ENCODE results near the gene PRDM8.

Gene PRDM8

GRCh38 chr4:80199947-80200346 lies 2.6 kb downstream of the PRDM8 start:
- no peak for DNase-seq (ENCODE audit: low read depth in 2 of 2)

DNA sequence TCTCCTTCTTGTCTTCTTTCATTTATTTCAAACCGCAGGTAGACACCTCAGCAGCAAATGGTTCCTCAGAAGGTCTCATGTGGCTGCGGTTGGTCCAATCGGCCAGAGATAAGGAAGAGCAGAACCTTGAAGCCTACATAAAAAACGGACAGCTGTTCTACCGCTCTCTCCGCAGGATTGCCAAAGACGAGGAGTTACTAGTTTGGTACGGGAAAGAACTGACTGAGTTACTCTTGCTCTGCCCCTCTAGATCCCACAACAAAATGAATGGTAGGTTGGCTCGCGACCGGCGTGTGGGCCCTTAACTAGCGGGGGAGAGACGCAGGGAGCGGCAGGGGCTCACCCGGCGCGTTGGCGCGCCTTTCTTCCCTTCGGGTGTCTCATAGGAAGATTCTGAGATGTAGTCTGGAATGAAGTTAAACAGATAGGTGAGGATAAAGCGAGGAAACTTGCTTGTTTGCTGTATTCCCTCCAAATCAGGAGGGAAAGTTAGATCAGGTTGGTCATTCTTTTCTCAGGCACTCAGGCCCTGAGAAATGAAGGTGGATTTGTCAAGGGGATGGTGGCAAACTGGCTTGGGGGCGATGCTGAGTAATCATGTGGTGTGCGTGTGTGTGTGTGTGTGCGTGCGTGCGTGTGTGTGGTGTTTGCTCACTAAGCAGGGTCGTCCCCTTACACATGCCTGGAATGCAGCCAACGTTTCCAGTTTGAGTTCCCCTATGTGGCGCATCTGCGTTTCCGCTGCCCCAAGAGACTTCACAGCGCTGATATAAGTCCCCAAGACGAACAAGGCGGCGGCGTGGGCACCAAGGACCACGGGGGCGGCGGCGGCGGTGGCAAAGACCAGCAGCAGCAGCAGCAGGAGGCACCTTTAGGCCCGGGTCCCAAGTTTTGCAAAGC lies 4.2 kb downstream of the PRDM8 start:
- no peak for DNase-seq (ENCODE audit: low read depth in 2 of 2)

DNA sequence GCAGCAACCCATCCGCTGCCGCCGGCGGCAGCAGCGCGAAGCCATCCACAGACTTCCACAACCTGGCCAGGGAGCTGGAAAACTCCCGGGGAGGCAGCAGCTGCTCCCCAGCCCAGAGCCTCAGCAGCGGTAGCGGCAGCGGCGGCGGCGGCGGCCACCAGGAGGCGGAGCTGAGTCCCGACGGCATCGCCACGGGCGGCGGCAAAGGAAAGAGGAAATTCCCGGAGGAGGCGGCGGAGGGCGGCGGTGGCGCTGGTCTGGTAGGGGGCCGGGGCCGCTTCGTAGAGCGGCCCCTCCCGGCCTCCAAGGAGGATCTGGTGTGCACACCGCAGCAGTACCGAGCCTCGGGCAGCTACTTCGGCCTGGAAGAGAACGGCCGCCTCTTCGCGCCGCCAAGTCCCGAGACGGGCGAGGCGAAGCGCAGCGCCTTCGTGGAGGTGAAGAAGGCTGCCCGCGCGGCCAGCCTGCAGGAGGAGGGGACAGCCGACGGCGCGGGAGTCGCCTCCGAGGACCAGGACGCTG lies 4.9 kb downstream of the PRDM8 start:
- DNase-seq (ENCODE audit: low read depth in 2 of 2) = peak in 1 of 2 donors; percentile 68

DNA sequence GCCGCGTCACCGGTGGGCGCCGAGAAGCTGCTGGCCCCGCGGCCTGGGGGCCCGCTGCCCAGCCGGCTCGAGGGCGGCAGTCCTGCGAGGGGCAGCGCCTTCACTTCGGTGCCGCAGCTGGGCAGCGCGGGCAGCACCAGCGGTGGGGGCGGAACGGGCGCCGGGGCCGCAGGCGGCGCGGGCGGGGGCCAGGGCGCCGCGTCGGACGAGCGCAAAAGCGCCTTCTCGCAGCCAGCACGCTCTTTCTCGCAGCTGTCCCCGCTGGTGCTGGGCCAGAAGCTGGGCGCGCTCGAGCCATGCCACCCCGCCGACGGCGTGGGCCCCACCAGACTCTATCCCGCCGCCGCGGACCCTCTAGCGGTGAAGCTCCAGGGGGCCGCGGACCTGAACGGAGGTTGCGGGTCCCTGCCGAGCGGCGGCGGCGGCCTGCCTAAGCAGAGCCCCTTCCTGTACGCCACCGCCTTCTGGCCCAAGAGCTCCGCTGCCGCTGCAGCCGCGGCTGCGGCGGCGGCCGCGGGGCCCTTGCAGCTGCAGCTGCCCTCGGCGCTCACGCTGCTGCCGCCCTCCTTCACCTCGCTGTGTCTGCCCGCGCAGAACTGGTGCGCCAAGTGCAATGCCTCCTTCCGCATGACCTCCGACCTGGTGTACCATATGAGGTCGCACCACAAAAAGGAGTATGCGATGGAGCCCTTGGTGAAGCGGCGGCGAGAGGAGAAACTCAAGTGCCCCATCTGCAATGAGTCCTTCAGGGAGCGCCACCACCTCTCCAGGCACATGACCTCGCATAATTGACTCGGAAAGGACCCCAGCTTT lies 5.6 kb downstream of the PRDM8 start:
- DNase-seq (ENCODE audit: low read depth in 2 of 2) = no peak

GRCh38 chr4:80204433-80205011 lies 7.2 kb downstream of the PRDM8 start:
- DNase-seq (ENCODE audit: low read depth in 2 of 2) = no peak

DNA sequence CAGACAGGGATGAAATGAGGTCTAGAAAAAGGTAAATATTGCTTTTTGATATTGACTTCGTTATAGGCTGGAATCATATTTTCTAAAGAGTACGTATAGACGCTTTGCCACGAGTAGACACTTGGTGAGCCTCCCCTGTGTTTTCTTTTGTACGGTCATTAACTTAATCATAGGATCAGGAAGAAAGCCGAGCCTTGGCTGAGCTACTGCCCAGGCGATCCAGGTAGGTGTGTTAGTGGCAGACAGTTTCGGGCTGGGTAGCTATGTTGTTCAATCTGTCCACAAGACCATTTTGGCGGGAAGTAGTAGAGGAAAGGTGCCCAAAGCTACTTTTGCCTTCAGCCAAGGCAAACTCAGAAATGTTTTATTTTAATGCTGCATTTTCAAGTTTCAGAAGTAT lies 8.8 kb downstream of the PRDM8 start:
- DNase-seq (ENCODE audit: low read depth in 2 of 2) = no peak

DNA sequence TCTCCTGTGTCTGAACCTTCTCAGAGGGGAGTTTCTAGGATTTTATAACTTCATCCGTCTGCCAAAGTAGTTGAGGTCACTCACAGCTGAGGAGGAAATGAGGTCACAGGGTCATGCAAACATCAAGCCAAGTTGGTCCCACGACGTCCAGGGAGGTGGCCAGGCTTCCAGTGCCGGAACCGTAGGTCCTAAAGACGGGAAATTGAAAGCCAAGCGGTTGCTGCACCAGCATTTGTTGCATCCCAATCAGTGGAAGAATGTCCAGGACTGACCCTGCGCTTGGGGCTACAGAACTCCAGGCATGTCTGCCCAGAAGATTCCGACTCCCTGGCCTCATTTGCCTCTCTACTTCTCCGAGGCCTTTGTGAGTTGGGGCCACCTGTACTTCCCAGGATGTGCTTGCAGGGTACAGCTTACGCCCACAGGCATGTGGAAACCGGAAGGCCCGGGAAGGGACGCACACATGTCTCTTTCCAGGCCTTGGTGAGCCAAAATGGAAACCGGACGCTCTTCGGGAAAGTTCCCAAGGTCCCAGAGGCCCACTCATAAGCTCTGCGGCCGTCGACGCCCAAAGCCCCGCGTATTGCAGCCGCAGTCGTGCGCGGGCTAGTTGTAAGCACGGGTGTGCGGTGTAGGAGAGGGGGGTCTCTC lies 9.3 kb downstream of the PRDM8 start:
- no peak for DNase-seq (ENCODE audit: low read depth in 2 of 2)

DNA sequence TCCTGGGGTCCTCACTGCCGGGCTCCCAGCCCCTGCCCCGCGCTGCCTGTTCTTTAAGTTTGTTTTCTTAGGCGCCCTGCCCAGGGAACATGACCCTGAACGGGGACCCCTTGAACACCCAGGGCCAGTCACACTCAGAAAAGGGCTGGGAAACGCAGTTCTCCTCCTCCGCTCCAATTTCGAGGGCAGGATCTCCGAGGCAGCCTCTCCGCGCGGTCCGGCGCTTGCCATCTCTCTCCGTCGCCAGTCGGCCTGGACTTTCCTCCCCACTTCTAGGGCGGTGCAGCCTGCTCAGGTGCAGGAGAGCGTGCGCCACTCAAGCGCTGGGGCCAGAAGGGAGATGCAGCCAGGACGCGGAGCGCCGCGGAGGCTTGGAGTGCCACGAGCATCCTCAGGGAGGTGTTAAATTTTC lies 9.9 kb downstream of the PRDM8 start:
- DNase-seq (ENCODE audit: low read depth in 2 of 2) = no peak

- DNase-seq (ENCODE audit: low read depth in 2 of 2) = no peak
Measured at GRCh38 chr4:80207664-80208063, 10.4 kb downstream of the PRDM8 start.

GRCh38 chr4:80208610-80209339 lies 11.5 kb downstream of the PRDM8 start:
- DNase-seq (ENCODE audit: low read depth in 2 of 2) = no peak

DNA sequence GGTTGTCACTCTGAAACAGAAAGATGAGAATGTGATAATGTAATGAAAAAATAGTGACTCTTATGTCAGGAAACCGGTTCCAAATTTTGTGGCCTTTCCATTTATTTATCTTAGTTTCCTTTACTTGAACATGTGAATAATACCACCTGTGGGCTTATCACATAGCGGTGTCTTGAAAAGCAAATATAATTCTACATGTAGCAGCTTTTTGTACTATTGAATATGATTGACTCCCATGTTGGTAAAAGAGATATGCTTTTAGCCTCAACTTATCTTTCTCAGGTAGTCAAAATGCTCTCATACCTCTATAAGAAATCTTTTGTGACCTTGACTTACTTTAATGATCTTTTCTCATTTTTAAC lies 12.0 kb downstream of the PRDM8 start:
- no peak for DNase-seq (ENCODE audit: low read depth in 2 of 2)

DNA sequence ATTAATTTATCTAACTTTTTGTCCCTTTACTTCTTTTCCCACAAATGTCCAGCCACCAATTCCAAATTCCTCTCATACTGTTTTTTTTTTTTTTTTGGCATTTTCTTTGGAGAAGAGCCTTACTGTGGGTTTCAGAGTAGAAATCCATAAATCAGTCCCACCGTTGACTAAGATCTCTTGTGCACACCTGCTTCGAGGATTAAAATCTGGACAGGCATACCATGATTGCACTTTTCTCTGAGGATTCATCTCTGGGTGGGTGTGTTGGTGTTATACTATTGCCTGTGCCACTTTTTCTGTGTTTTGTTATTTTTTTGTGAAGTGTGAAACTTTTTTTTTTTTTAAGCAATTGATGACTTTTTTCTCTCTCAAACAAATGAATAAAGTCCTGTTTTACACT lies 13.2 kb downstream of the PRDM8 start:
- no peak for DNase-seq (ENCODE audit: low read depth in 2 of 2)

DNA sequence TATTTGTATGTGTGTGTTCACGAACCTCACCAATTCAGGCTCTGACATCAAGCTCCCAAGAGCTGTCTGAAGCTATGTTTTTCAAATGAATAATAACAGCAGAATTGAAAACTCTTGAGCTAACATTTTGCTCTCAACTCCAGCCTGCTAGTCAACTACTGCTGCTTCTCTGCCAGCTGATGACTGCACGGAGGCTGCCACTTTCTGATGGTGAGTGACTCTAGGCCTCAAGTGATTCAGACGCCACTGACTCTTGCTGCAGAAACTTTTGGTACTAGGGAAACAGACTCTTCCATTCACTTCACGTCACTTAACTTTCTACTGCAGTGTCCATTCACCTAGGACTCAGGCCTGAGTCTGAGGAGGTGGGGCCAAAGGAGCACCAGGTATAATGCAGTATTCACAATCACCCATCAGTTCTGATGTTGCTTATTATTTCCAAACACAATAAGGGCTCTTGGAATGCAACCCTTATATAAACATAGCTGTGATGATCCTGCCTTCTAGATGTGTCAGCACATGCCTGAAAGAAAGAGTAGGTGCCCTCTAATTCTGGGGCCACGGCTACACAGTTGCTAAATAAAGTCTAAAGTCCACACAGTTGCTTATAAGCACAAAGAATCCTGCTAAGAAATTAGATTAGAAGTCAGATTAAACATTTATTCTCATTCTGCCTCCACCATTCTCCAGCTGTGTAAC lies 16.0 kb downstream of the PRDM8 start:
- no peak for DNase-seq (ENCODE audit: low read depth in 2 of 2)

DNA sequence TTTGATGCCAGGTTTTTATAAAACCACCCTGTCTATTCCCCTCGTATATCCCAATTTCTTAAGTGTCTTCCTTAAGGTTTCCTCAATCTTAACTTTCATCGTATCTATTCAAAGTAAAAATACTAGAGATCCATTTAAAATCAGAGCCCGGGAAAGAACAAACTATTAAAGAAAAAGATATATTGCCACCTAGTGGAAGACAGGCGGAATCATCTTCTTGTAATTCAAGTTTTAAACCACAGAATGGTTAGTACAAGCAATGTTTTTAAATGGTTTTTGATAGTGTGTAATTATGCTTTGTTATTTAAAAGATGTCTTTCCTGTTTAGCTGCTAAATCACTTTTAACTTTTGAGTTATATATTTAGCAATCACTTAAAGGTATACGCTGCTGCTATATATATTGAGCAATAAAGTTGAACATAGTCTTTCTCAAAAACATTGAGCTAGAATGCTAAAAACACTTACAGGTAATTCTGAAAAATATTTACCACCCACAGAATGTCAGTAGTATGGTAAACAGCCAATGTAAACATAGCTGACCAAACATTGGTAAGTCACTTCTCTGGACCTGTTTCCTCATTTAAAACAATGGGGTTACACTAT lies 18.2 kb downstream of the PRDM8 start:
- DNase-seq (ENCODE audit: low read depth in 2 of 2) = no peak

DNA sequence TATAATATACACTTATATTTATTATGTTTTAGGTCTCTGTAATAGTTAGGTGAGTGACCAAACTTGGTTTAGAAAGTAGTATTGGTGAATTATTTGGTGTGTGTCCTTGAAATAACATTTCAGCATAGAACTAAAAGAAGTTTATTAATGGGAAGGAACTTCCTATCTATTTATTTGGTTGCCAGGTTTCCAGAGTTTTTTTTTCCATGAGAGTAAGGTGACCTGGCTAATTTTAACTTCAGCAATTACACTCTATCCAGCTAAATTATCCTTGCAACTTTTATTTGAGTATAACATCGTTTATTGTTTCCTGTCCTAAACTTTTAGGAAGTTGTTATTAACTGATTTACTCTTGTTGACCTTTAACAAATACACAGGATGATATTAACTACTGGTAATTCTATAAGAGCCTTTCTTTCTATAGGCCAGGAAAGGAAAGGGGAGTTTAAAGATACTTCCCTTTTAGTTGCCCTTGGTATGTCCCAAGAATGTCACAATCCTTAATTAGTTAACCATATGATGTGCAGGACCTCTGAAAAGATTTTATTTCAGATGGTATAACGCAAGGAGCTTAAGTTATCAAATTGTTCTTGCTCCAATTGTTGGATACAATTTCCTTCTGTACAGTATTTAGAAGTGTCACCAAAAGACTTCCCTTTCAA lies 18.9 kb downstream of the PRDM8 start:
- no peak for DNase-seq (ENCODE audit: low read depth in 2 of 2)

- no peak for DNase-seq (ENCODE audit: low read depth in 2 of 2)
Measured at GRCh38 chr4:80219301-80220025, 22.2 kb downstream of the PRDM8 start.

- no peak for DNase-seq (ENCODE audit: low read depth in 2 of 2)
Measured at GRCh38 chr4:80220711-80221110, 23.4 kb downstream of the PRDM8 start.

DNA sequence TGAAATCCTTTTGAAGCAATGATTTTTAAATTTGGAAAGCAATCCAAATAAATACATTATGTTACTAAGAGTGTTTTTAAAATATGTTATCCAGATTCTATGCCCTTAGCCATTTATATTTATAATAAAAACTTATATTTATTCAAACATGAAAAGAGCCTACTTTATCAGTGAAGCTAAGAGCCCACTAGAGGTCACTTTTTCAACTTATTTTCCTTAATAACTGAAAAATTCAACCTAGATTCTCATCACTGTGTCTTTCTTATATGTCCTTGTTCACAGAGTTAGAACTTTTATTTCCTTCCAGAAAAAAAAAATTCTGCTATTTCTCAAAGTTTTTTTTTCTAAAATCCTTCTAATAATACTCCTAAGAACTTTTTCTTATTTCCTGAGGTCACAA lies 23.9 kb downstream of the PRDM8 start:
- DNase-seq (ENCODE audit: low read depth in 2 of 2) = no peak

GRCh38 chr4:80225595-80225994 lies 28.3 kb downstream of the PRDM8 start:
- no peak for DNase-seq (ENCODE audit: low read depth in 2 of 2)
